HepG2 (cell line): ENCODE data around the gene SLC18A2.

ENCODE experiments used
- ARID2 ChIP-seq: sonication (generic); formaldehyde crosslinking; IDR thresholded peaks from 2 replicates; pipeline ENCODE4 v1.8.1; 2022; ENCODE audit warnings: mild to moderate bottlenecking, missing genetic modification reagents, borderline replicate concordance
- CREB1 ChIP-seq, 2 experiments: fragments of 450-650 bp in 1 of 2; IDR thresholded peaks; 2 replicates each; pipeline ENCODE4 v1.6.1; 2016 to 2017; ENCODE audit warnings: control low read depth in 1 of 2, mild to moderate bottlenecking in 1 of 2, missing compliant biosample characterization in 1 of 2, missing genetic modification characterization in 1 of 2
- FOSL1 ChIP-seq: sonication (generic); formaldehyde crosslinking; IDR thresholded peaks from 2 replicates; pipeline ENCODE4 v1.9.0; 2021; ENCODE audit warnings: missing genetic modification reagents, borderline replicate concordance
- IRF1 ChIP-seq: sonication (generic); formaldehyde crosslinking; IDR thresholded peaks from 2 replicates; pipeline ENCODE4 v1.4.0; 2020; ENCODE audit warnings: low read depth, mild to moderate bottlenecking, missing genetic modification reagents
- TCF12 ChIP-seq, 2 experiments: fragments of 450-650 bp in 1 of 2; sonication (generic) in 1 of 2; formaldehyde crosslinking in 1 of 2; IDR thresholded peaks; 2 replicates each; pipeline versions ENCODE4 v1.6.1 to v1.8.0; 2017 to 2022; ENCODE audit warnings: antibody characterized with exemption in 1 of 2, mild to moderate bottlenecking in 1 of 2, missing genetic modification reagents in 1 of 2, moderate library complexity in 1 of 2
- U2AF2 ChIP-seq: fragments of 200-400 bp; formaldehyde crosslinking; IDR thresholded peaks from 2 replicates; pipeline ENCODE4 v1.6.1; 2017; ENCODE audit warnings: low read depth, mild to moderate bottlenecking, low read length
- ZBTB44 ChIP-seq: sonication (generic); formaldehyde crosslinking; IDR thresholded peaks from 2 replicates; pipeline ENCODE4 v1.4.0; 2020; ENCODE audit warnings: missing genetic modification reagents
- ZNF124 ChIP-seq: sonication (generic); formaldehyde crosslinking; IDR thresholded peaks from 2 replicates; pipeline ENCODE4 v1.4.0; 2020; ENCODE audit warnings: missing genetic modification reagents

GRCh38 chr10:117262291-117262902, 21.5 kb downstream of the SLC18A2 start:
- no peak for TF ChIP-seq U2AF2
- TF ChIP-seq ARID2 (CRISPR knock-in tag) = no peak
- no peak for TF ChIP-seq ZNF124 (CRISPR knock-in tag)
- TF ChIP-seq CREB1 (IDR thresholded peaks at IDR 0.05) = no peak
- no peak for TF ChIP-seq CREB1 (CRISPR knock-in tag; IDR thresholded peaks at IDR 0.05)
- TF ChIP-seq ZBTB44 (CRISPR knock-in tag) = no peak
- TF ChIP-seq FOSL1 = no peak
- no peak for TF ChIP-seq IRF1 (CRISPR knock-in tag)
- TF ChIP-seq TCF12 (IDR thresholded peaks at IDR 0.05) = no peak
- no peak for TF ChIP-seq TCF12 (CRISPR knock-in tag; IDR thresholded peaks at IDR 0.05)
